ENCODE data around the gene CIDEA. TPM values are rescaled to one million over a fixed set of nuclear protein-coding genes. Genes with fewer than 3 reads are reported as not detected.

CIDEA gene
- total and polyA plus RNA-seq, 9 of the 15 experiments (the other 6 are each of a cell fraction or from before 2014, with no cell fraction given) = not detected

- no peak for TF ChIP-seq RBM34 (IDR thresholded peaks at IDR 0.05; ENCODE audit: borderline replicate concordance, insufficient read depth, low read length)
- no peak; the same call in 1 of the 2 replicates for TF ChIP-seq CREB1 (IDR thresholded peaks at IDR 0.05)
- TF ChIP-seq CREB1 (CRISPR knock-in tag; IDR thresholded peaks at IDR 0.05) = no peak
- TF ChIP-seq SOX6 (IDR thresholded peaks at IDR 0.05) = no peak
- TF ChIP-seq PHF8 (IDR thresholded peaks at IDR 0.05; ENCODE audit: borderline replicate concordance, low read length) = peak; percentile 38; the same call in 1 of the 2 replicates
- 0 out of 2 replicates have a peak, but pooled peaks have one; percentile 24 for TF ChIP-seq ETV5 (CRISPR knock-in tag; IDR thresholded peaks at IDR 0.05; ENCODE audit: low read depth)
- peak; percentile 95 for TF ChIP-seq JUND (IDR thresholded peaks at IDR 0.05; ENCODE audit: borderline replicate concordance, low read depth, low read length)
- peak; percentile 93; the same call in 2 of the 3 replicates for TF ChIP-seq JUND (tag; IDR thresholded peaks at IDR 0.05; ENCODE audit: borderline replicate concordance, low read depth, low read length)
- TF ChIP-seq E2F4 (CRISPR knock-in tag; IDR thresholded peaks at IDR 0.05; ENCODE audit: low read depth) = peak; percentile 76
- no peak for TF ChIP-seq ZNF24 (IDR thresholded peaks at IDR 0.05)
- peak; percentile 69; the same call in 1 of the 2 replicates for TF ChIP-seq ZBTB2 (IDR thresholded peaks at IDR 0.05)
- no peak for TF ChIP-seq ZNF232 (CRISPR knock-in tag; IDR thresholded peaks at IDR 0.05)
- no peak for TF ChIP-seq TOE1 (IDR thresholded peaks at IDR 0.05; ENCODE audit: borderline replicate concordance)
- TF ChIP-seq TOE1 (CRISPR knock-in tag; IDR thresholded peaks at IDR 0.05; ENCODE audit: borderline replicate concordance, low read depth) = no peak
- peak; percentile 91 for TF ChIP-seq CXXC5 (CRISPR knock-in tag; IDR thresholded peaks at IDR 0.05)
- TF ChIP-seq JUN (IDR thresholded peaks at IDR 0.05; ENCODE audit: borderline replicate concordance, low read depth, low read length) = peak; percentile 80
- TF ChIP-seq JUN (CRISPR knock-in tag; IDR thresholded peaks at IDR 0.05; ENCODE audit: borderline replicate concordance) = no peak; the same call in 1 of the 2 replicates
- no peak for TF ChIP-seq TRIM28 (IDR thresholded peaks at IDR 0.05)
- 0 out of 2 replicates have a peak, but pooled peaks have one; percentile 9 for TF ChIP-seq CBFA2T2 (conservative IDR thresholded peaks at IDR 0.05)
- no peak for TF ChIP-seq ESRRA (IDR thresholded peaks at IDR 0.05; ENCODE audit: borderline replicate concordance, low read depth)
- no peak for TF ChIP-seq HNRNPH1 (optimal IDR thresholded peaks at IDR 0.05; ENCODE audit: low read depth, low read length)
- TF ChIP-seq POLR3G (IDR thresholded peaks at IDR 0.05; ENCODE audit: extremely low read depth, insufficient read length, insufficient replicate concordance) = no peak
- peak; percentile 81 for TF ChIP-seq EP400 (IDR thresholded peaks at IDR 0.05)
- peak; percentile 80 for TF ChIP-seq ZBTB7A (IDR thresholded peaks at IDR 0.05; ENCODE audit: borderline replicate concordance, control insufficient read depth, low read depth, low read length)
- no peak for TF ChIP-seq FOXA3 (CRISPR knock-in tag; conservative IDR thresholded peaks at IDR 0.05 in 1 of 2, IDR thresholded peaks at IDR 0.05 in 1 of 2)
Measured at GRCh38 chr18:12308386-12309100, 54.4 kb downstream of the CIDEA start (continued).

All from K562 (cell line).